K562 (cell line): ENCODE results near the gene XRN2. TPM values are rescaled to one million over a fixed set of nuclear protein-coding genes. Genes with fewer than 3 reads are reported as not detected.

Source experiments
- CAMTA2 ChIP-seq: fragments of 250-450 bp; sonication (Bioruptor Pico); conservative IDR thresholded peaks from 2 replicates; pipeline ENCODE4 v1.5.1; 2022
- CBFA2T3 ChIP-seq: fragments of 450-650 bp; IDR thresholded peaks from 2 replicates; pipeline ENCODE4 v1.6.1; 2017
- DNMT1 ChIP-seq: fragments of 450-650 bp; IDR thresholded peaks from 2 replicates; pipeline ENCODE4 v1.6.1; 2016; ENCODE audit warnings: antibody characterized with exemption, mild to moderate bottlenecking
- E2F3 ChIP-seq: fragments of 250-450 bp; sonication (Bioruptor Pico); IDR thresholded peaks from 2 replicates; pipeline ENCODE4 v1.4.0; 2020; ENCODE audit warnings: mild to moderate bottlenecking
- ETV5 ChIP-seq: sonication (generic); formaldehyde crosslinking; IDR thresholded peaks from 2 replicates; pipeline ENCODE4 v1.4.0; 2020; ENCODE audit warnings: low read depth, mild to moderate bottlenecking, missing genetic modification reagents
- FOSL1 ChIP-seq: fragments of 200-800 bp; sonication (Bioruptor generic); conservative IDR thresholded peaks from 2 replicates; pipeline ENCODE4 v1.6.1; 2016; ENCODE audit warnings: missing genetic modification characterization, missing compliant biosample characterization
- JUN ChIP-seq, 2 experiments: sonication (generic) in 1 of 2; formaldehyde crosslinking in 1 of 2; IDR thresholded peaks; 2 replicates each; pipeline versions ENCODE4 v1.6.1 to v1.8.0; 2012 to 2022; ENCODE audit warnings: borderline replicate concordance in 2 of 2, mild to moderate bottlenecking in 2 of 2, improper control_type of control experiment in 1 of 2, low read depth in 1 of 2, low read length in 1 of 2, missing genetic modification reagents in 1 of 2
- MXD1 ChIP-seq: fragments of 250-450 bp; sonication (Bioruptor Pico); IDR thresholded peaks from 2 replicates; pipeline ENCODE4 v1.8.0; 2021; ENCODE audit warnings: borderline replicate concordance, mild to moderate bottlenecking, moderate library complexity; ENCODE audit not compliant: poor library complexity, severe bottlenecking
- PHTF2 ChIP-seq: fragments of 250-450 bp; sonication (Bioruptor Pico); IDR thresholded peaks from 2 replicates; pipeline ENCODE4 v1.5.0; 2021; ENCODE audit warnings: mild to moderate bottlenecking
- RCOR1 ChIP-seq, 2 experiments: IDR thresholded peaks; 2 replicates each; pipeline ENCODE4 v1.6.1; 2012; ENCODE audit warnings: low read depth in 2 of 2, low read length in 2 of 2, borderline replicate concordance in 1 of 2, improper control_type of control experiment in 1 of 2
- ZBTB17 ChIP-seq: fragments of 450-650 bp; formaldehyde crosslinking; IDR thresholded peaks from 2 replicates; pipeline ENCODE4 v1.4.0; 2020; ENCODE audit warnings: mild to moderate bottlenecking
- ZFP36 ChIP-seq: fragments of 150-350 bp; IDR thresholded peaks from 2 replicates; pipeline ENCODE4 v1.6.1; 2018; ENCODE audit warnings: low read length, low read depth; ENCODE audit not compliant: partially characterized antibody
- ZNF239 ChIP-seq: fragments of 250-450 bp; sonication (Bioruptor Pico); IDR thresholded peaks from 2 replicates; pipeline ENCODE4 v1.4.0; 2020; ENCODE audit warnings: mild to moderate bottlenecking
- polyA plus RNA-seq, 8 experiments: library from polyadenylated mRNA; depleted of rRNA in 4 of 8; stranded (reverse) in 5 of 8; unstranded in 3 of 8; fragments of >200 nt; fragmentation: Nextera tagmentation in 2 of 8; fragmentation: Illumina TruSeq in 1 of 8; extraction: Ambion mirVana in 2 of 8; extraction: Trizol in 1 of 8; gene quantifications; 2 replicates each; pipeline versions ENCODE4 v1.2.1 to v1.2.3, GENCODE V29; 2011 to 2014; ENCODE audit warnings: inconsistent platforms in 1 of 8, missing spikeins in 1 of 8
- total RNA-seq, 7 experiments: library from RNA; depleted of rRNA in 6 of 7; stranded (reverse); fragments of >200 nt in 6 of 7; fragmentation: Illumina TruSeq in 2 of 7; extraction: Trizol in 2 of 7; gene quantifications; 2 replicates each; pipeline versions ENCODE4 v1.2.1 to v1.2.3, GENCODE V29; 2011 to 2021; ENCODE audit warnings: low replicate concordance in 1 of 7
- TF ChIP-seq, protein P1 (sequence below): fragments of 450-650 bp; IDR thresholded peaks from 2 replicates; pipeline ENCODE4 v1.6.1; 2016
- TF ChIP-seq, protein P2 (sequence below), 2 experiments: fragments of 450-650 bp in 1 of 2; sonication (generic) in 1 of 2; formaldehyde crosslinking in 1 of 2; IDR thresholded peaks in 1 of 2; conservative IDR thresholded peaks in 1 of 2; 2 replicates each; pipeline versions ENCODE4 v1.6.1 to v1.8.1; 2016 to 2023; ENCODE audit warnings: mild to moderate bottlenecking in 2 of 2, moderate library complexity in 2 of 2, inconsistent platforms in 1 of 2, missing genetic modification reagents in 1 of 2

The XRN2 gene
- total and polyA plus RNA-seq, 9 of the 15 experiments (the other 6 are each of a cell fraction or from before 2014, with no cell fraction given), result 41.8 to 67.3 (median 51.4) TPM

GRCh38 chr20:21433329-21433890 is 130.3 kb downstream of the XRN2 start (continued):
- TF ChIP-seq JUN (IDR thresholded peaks at IDR 0.05; ENCODE audit: borderline replicate concordance, low read depth, low read length) (no peak), JUN (CRISPR knock-in tag; IDR thresholded peaks at IDR 0.05; ENCODE audit: borderline replicate concordance) (no peak), ZBTB17 (CRISPR knock-in tag) (no peak), E2F3 (CRISPR knock-in tag) (no peak), MXD1 (CRISPR knock-in tag) (no peak), PHTF2 (CRISPR knock-in tag) (no peak), DNMT1 (no peak), ZFP36 (no peak), RCOR1 (IDR thresholded peaks at IDR 0.05; ENCODE audit: borderline replicate concordance in 1 of 2, low read depth in 2 of 2, low read length in 2 of 2) (no peak), FOSL1 (tag) (peak; percentile 80), ZNF239 (CRISPR knock-in tag) (no peak), CBFA2T3 (peak; percentile 20; the same call in 1 of the 2 replicates), CAMTA2 (CRISPR knock-in tag) (no peak), ETV5 (CRISPR knock-in tag) (no peak)
- TF ChIP-seq, protein P1, sequence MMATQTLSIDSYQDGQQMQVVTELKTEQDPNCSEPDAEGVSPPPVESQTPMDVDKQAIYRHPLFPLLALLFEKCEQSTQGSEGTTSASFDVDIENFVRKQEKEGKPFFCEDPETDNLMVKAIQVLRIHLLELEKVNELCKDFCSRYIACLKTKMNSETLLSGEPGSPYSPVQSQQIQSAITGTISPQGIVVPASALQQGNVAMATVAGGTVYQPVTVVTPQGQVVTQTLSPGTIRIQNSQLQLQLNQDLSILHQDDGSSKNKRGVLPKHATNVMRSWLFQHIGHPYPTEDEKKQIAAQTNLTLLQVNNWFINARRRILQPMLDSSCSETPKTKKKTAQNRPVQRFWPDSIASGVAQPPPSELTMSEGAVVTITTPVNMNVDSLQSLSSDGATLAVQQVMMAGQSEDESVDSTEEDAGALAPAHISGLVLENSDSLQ, result peak; percentile 22; the same call in 1 of the 2 replicates
- TF ChIP-seq, protein P2, sequence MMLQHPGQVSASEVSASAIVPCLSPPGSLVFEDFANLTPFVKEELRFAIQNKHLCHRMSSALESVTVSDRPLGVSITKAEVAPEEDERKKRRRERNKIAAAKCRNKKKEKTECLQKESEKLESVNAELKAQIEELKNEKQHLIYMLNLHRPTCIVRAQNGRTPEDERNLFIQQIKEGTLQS (IDR thresholded peaks at IDR 0.05), result peak; percentile 14; the same call in 1 of the 2 replicates
- TF ChIP-seq, protein P2 (CRISPR knock-in tag; conservative IDR thresholded peaks at IDR 0.05), result no peak
